NB4 (cell line): ENCODE data around the gene FAM9C.
A peak's percentile ranks its signal among the peaks of the same experiment; 100 is the strongest.
"Not testable (repeated sequence)": the region's sequence is repeated elsewhere in the genome, so short reads cannot be mapped to it uniquely, and the experiment has no call there.

ENCODE experiments used
- DNase-seq: peaks from one replicate; pipeline ENCODE4 v3.0.0; 2010; ENCODE audit warnings: low read depth
- H3K4me3 ChIP-seq: one replicate; pipeline ENCODE4 v1.5.1; 2011; ENCODE audit warnings: mild to moderate bottlenecking, low read depth, low read length, moderate library complexity
- CTCF ChIP-seq: IDR thresholded peaks from one replicate; pipeline ENCODE4 v1.5.1; 2012; ENCODE audit warnings: low read depth, low read length
- MAX ChIP-seq: IDR thresholded peaks from 2 replicates; pipeline ENCODE4 v1.6.1; 2011; ENCODE audit warnings: low read depth, low read length
- MYC ChIP-seq: IDR thresholded peaks from 2 replicates; pipeline ENCODE4 v1.6.1; 2011; ENCODE audit warnings: low read depth, low read length
- POLR2A ChIP-seq: IDR thresholded peaks from 2 replicates; pipeline ENCODE4 v1.6.1; 2011; ENCODE audit warnings: mild to moderate bottlenecking; ENCODE audit not compliant: insufficient read length; ENCODE audit errors: extremely low read depth

Gene FAM9C

GRCh38 chrX:13067773-13068172, 23.4 kb upstream of the FAM9C start:
- DNase-seq, result no peak
- no peak for TF ChIP-seq CTCF
- TF ChIP-seq MYC, result no peak
- no peak for TF ChIP-seq MAX
- no peak for TF ChIP-seq POLR2A

GRCh38 chrX:13066391-13066790, 22.0 kb upstream of the FAM9C start:
- no peak for DNase-seq
- TF ChIP-seq MAX (no peak), MYC (no peak), CTCF (no peak), POLR2A (no peak)

More at GRCh38 chrX:13067773-13068172, 23.4 kb upstream of the FAM9C start:
- H3K4me3 ChIP-seq, result no peak overlapping the region

GRCh38 chrX:13064599-13065143, 20.3 kb upstream of the FAM9C start:
- DNase-seq, result peak; percentile 78
- TF ChIP-seq MYC, result no peak
- TF ChIP-seq POLR2A, result no peak
- no peak for TF ChIP-seq CTCF
- TF ChIP-seq MAX, result no peak

More at GRCh38 chrX:13066391-13066790, 22.0 kb upstream of the FAM9C start:
- H3K4me3 ChIP-seq, result no peak overlapping the region

GRCh38 chrX:13063124-13063523, 18.7 kb upstream of the FAM9C start:
- not testable (repeated sequence) for DNase-seq, H3K4me3 ChIP-seq

More at GRCh38 chrX:13064599-13065143, 20.3 kb upstream of the FAM9C start:
- H3K4me3 ChIP-seq, result no peak overlapping the region

GRCh38 chrX:13062331-13062730, 17.9 kb upstream of the FAM9C start:
- not testable (repeated sequence) for H3K4me3 ChIP-seq, DNase-seq

GRCh38 chrX:13061215-13061708, 16.8 kb upstream of the FAM9C start:
- DNase-seq, H3K4me3 ChIP-seq: not testable (repeated sequence)

- peak; percentile 66 for DNase-seq
- no peak overlapping the region for H3K4me3 ChIP-seq
- TF ChIP-seq CTCF (no peak), POLR2A (no peak), MYC (no peak), MAX (no peak)
Observed at GRCh38 chrX:13059637-13060499, 15.4 kb upstream of the FAM9C start.
